IMR-90 (cell line): ENCODE results near the gene SRP9. TPM values are rescaled to one million over a fixed set of nuclear protein-coding genes. Genes with fewer than 3 reads are reported as not detected.
A peak's percentile ranks its signal among the peaks of the same experiment; 100 is the strongest.

Experiments
- ATAC-seq: fragments of 200-7000 bp; cut with Tn5 transposase; 2 replicates; pipeline ENCODE4 v1.9.1; 2020; ENCODE audit warnings: low read depth, mild to moderate bottlenecking, moderate library complexity
- BruUV-seq: library from RNA; stranded (reverse); fragments of 400-500 nt; replicated peaks from 2 replicates; lab custom pipeline; 2021; lab: Mats Ljungman, UMichigan
- CTCF ChIA-PET: fragments of 300-600 bp; formaldehyde crosslinking; extraction: SDS; loops from one replicate; lab custom pipeline; 2021; ENCODE audit warnings: antibody characterized with exemption; lab: Yijun Ruan, JAX
- POLR2A ChIA-PET: fragments of 300-600 bp; sonication (Branson Sonifier 250); formaldehyde crosslinking; loops from one replicate; lab custom pipeline; 2022; ENCODE audit warnings: antibody characterized with exemption; ENCODE audit not compliant: unreplicated experiment; lab: Charles Lee
- DNase-seq: peaks from one replicate; pipeline ENCODE4 v3.0.0; 2013
- H2AFZ ChIP-seq: replicated peaks from 2 replicates; pipeline ENCODE3; 2013; ENCODE audit warnings: low read length, mild to moderate bottlenecking; ENCODE audit not compliant: poor library complexity
- H2AK5ac ChIP-seq: 2 replicates; pipeline ENCODE4 v1.6.1; 2013; ENCODE audit warnings: low read depth, low read length, inconsistent platforms
- H2AK9ac ChIP-seq: replicated peaks from 2 replicates; pipeline ENCODE3; 2013; ENCODE audit warnings: mild to moderate bottlenecking, low read depth, low read length, moderate library complexity; ENCODE audit not compliant: poor library complexity
- H2BK120ac ChIP-seq: 2 replicates; pipeline ENCODE4 v1.6.1; 2013; ENCODE audit warnings: low read depth, low read length, inconsistent platforms
- H2BK15ac ChIP-seq: 3 replicates; pipeline ENCODE4 v1.6.1; 2013; ENCODE audit warnings: low read depth, low read length, inconsistent platforms
- H2BK20ac ChIP-seq: 2 replicates; pipeline ENCODE4 v1.6.1; 2013; ENCODE audit warnings: low read depth, mild to moderate bottlenecking, inconsistent platforms, low read length, moderate library complexity
- H2BK5ac ChIP-seq: 2 replicates; pipeline ENCODE4 v1.6.1; 2013; ENCODE audit warnings: mild to moderate bottlenecking, low read depth, low read length, inconsistent platforms; ENCODE audit not compliant: poor library complexity, severe bottlenecking
- H3K14ac ChIP-seq: replicated peaks from 2 replicates; pipeline ENCODE4 v1.6.1; 2013; ENCODE audit warnings: low read depth, low read length, inconsistent platforms
- H3K18ac ChIP-seq: 2 replicates; pipeline ENCODE4 v1.6.1; 2013; ENCODE audit warnings: low read depth, low read length, control low read depth
- H3K23ac ChIP-seq: 2 replicates; pipeline ENCODE4 v1.6.1; 2013; ENCODE audit warnings: low read depth, low read length, inconsistent platforms
- H3K27ac ChIP-seq: 2 replicates; pipeline ENCODE4 v1.5.1; 2013; ENCODE audit warnings: mild to moderate bottlenecking, control low read depth, low read length; ENCODE audit not compliant: insufficient read depth
- H3K27me3 ChIP-seq: 2 replicates; pipeline ENCODE4 v1.6.1; 2013; ENCODE audit warnings: low read length; ENCODE audit not compliant: control insufficient read depth, insufficient read depth
- H3K36me3 ChIP-seq: 2 replicates; pipeline ENCODE4 v1.6.1; 2013; ENCODE audit warnings: low read length, mixed read lengths; ENCODE audit not compliant: control insufficient read depth, insufficient read depth
- H3K4ac ChIP-seq: 2 replicates; pipeline ENCODE4 v1.6.1; 2013; ENCODE audit warnings: low read depth, low read length, inconsistent platforms
- H3K4me1 ChIP-seq: 2 replicates; pipeline ENCODE4 v1.6.1; 2013; ENCODE audit warnings: low read length, mixed read lengths; ENCODE audit not compliant: control insufficient read depth, insufficient read depth
- H3K4me2 ChIP-seq: 2 replicates; pipeline ENCODE4 v1.6.1; 2013; ENCODE audit warnings: low read depth, mild to moderate bottlenecking, control low read depth, low read length, moderate library complexity
- H3K4me3 ChIP-seq: 2 replicates; pipeline ENCODE4 v1.5.1; 2013; ENCODE audit warnings: low read depth, mild to moderate bottlenecking, control low read depth, low read length, moderate library complexity; ENCODE audit not compliant: insufficient read depth
- H3K56ac ChIP-seq: 2 replicates; pipeline ENCODE4 v1.6.1; 2013; ENCODE audit warnings: low read length, inconsistent platforms; ENCODE audit not compliant: insufficient read depth; ENCODE audit errors: extremely low read depth
- H3K79me1 ChIP-seq, 2 experiments: 2 replicates each; pipeline ENCODE4 v1.6.1; 2013; ENCODE audit warnings: low read length in 2 of 2, inconsistent platforms in 1 of 2, low read depth in 1 of 2
- H3K9ac ChIP-seq: 2 replicates; pipeline ENCODE4 v1.6.1; 2013; ENCODE audit warnings: low read depth, low read length, control low read depth
- H3K9me1 ChIP-seq: 2 replicates; pipeline ENCODE4 v1.6.1; 2013; ENCODE audit warnings: low read length, inconsistent platforms; ENCODE audit not compliant: insufficient read depth
- H3K9me3 ChIP-seq: 2 replicates; pipeline ENCODE4 v1.6.1; 2013; ENCODE audit warnings: low read length; ENCODE audit not compliant: control insufficient read depth, insufficient read depth
- H4K20me1 ChIP-seq: 2 replicates; pipeline ENCODE4 v1.6.1; 2013; ENCODE audit warnings: low read length, inconsistent platforms; ENCODE audit not compliant: insufficient read depth
- H4K5ac ChIP-seq: 2 replicates; pipeline ENCODE4 v1.6.1; 2013; ENCODE audit warnings: mild to moderate bottlenecking, low read depth, low read length, control low read depth
- H4K8ac ChIP-seq, 2 experiments: 2 replicates each; pipeline ENCODE4 v1.6.1; 2013; ENCODE audit warnings: low read depth in 2 of 2, low read length in 2 of 2, control low read depth in 1 of 2, inconsistent platforms in 1 of 2
- H4K91ac ChIP-seq: 2 replicates; pipeline ENCODE4 v1.6.1; 2013; ENCODE audit warnings: low read depth, low read length, inconsistent platforms; ENCODE audit not compliant: insufficient read depth
- CEBPB ChIP-seq: IDR thresholded peaks from 2 replicates; pipeline ENCODE4 v1.6.1; 2012; ENCODE audit warnings: low read depth, low read length, improper control_type of control experiment
- ELK1 ChIP-seq: fragments of 150-350 bp; IDR thresholded peaks from 2 replicates; pipeline ENCODE4 v1.6.1; 2016; ENCODE audit warnings: low read depth, mild to moderate bottlenecking, low read length, moderate library complexity, borderline replicate concordance
- MAFK ChIP-seq: IDR thresholded peaks from 2 replicates; pipeline ENCODE4 v1.6.1; 2012; ENCODE audit warnings: low read depth, low read length, improper control_type of control experiment
- MAZ ChIP-seq: IDR thresholded peaks from 2 replicates; pipeline ENCODE4 v1.6.1; 2012; ENCODE audit warnings: low read depth, mild to moderate bottlenecking, low read length, improper control_type of control experiment, moderate library complexity, borderline replicate concordance
- MXI1 ChIP-seq: IDR thresholded peaks from 2 replicates; pipeline ENCODE4 v1.6.1; 2012; ENCODE audit warnings: low read depth, mild to moderate bottlenecking, low read length, moderate library complexity, borderline replicate concordance
- WGBS, 2 experiments: methylation state at CpG; one replicate each; pipeline versions ENCODE4 v1.1.5 to v1.1.7; 2013; ENCODE audit warnings: missing lambda C conversion rate in 2 of 2; ENCODE audit not compliant: insufficient read length in 1 of 2; ENCODE audit errors: extremely low coverage in 2 of 2; 5-methylcytosine and 5-hydroxymethylcytosine counted together
- dilution Hi-C: fragments of 300-500 bp; cut with HindIII; formaldehyde crosslinking; loops from one replicate; pipeline ENCODE4 v1.14.3; 2018; ENCODE audit warnings: low sequenced_read_pairs; ENCODE audit not compliant: unreplicated experiment
- in situ Hi-C: fragments of 300-500 bp; cut with MboI; formaldehyde crosslinking; loops from 3 replicates; pipeline ENCODE4 v1.14.3; 2019; ENCODE audit warnings: low sequenced_read_pairs, inconsistent platforms, mixed read lengths
- intact Hi-C: fragments of 100-400 bp; cut with micrococcal nuclease; formaldehyde crosslinking; loops from 2 replicates; pipeline ENCODE4 v1.10.0; 2022
- polyA plus RNA-seq, 3 experiments: library from polyadenylated mRNA; depleted of rRNA; stranded (reverse); fragments of >200 nt; gene quantifications; 2 replicates each; pipeline ENCODE4 v1.2.3, GENCODE V29; 2012; ENCODE audit warnings: low replicate concordance in 1 of 3
- total RNA-seq: library from RNA; depleted of rRNA; stranded (reverse); fragments of >200 nt; gene quantifications from 2 replicates; pipeline ENCODE4 v1.2.3, GENCODE V29; 2012

The SRP9 gene
- total and polyA plus RNA-seq, 2 of the 4 experiments (the other 2 are of a cell fraction), result 230 to 295 TPM

GRCh38 chr1:225771661-225772322 lies 5.8 kb upstream of the SRP9 start:
- Histone ChIP-seq H3K36me3 (no peaks in the 10 kb centered on the region), H4K5ac (peak overlapping the region; percentile 62), H3K4ac (peak overlapping the region; percentile 54), H3K18ac (peak overlapping the region; percentile 10), H3K4me1 (peaks cover 20% of the 10 kb centered on the region), H3K9me3 (no peaks in the 10 kb centered on the region), H3K79me1 (peaks cover 0 to 6% of the 10 kb centered on the region in 2 experiments; a peak in 1 of 4 replicates), H3K14ac (peak overlapping the region; percentile 23; the same call in 1 of the 2 replicates), H2BK15ac (peak overlapping the region; percentile 1; the same call in 2 of the 3 replicates), H4K91ac (peak overlapping the region; percentile 62), H2BK20ac (peak overlapping the region; percentile 63), H2AK5ac (peak overlapping the region; percentile 38; the same call in 1 of the 2 replicates), H3K4me2 (no peak overlapping the region), H2AK9ac (no peak overlapping the region), H3K23ac (peak overlapping the region; percentile 41; the same call in 1 of the 2 replicates), H2BK5ac (peak overlapping the region; percentile 36), H3K9ac (0 out of 2 replicates have a peak overlapping the region, but pooled peaks have one; percentile 5), H2BK120ac (peak overlapping the region; percentile 76), H3K4me3 (no peak overlapping the region), H3K9me1 (peaks cover 14% of the 10 kb centered on the region), H3K27me3 (no peaks in the 10 kb centered on the region), H2AFZ (peak overlapping the region; percentile 5), H3K27ac (peak overlapping the region; percentile 20; the same call in 1 of the 2 replicates), H3K56ac (peak overlapping the region; percentile 13; the same call in 1 of the 2 replicates), H4K8ac (peak overlapping the region; percentile 14 to 70; a peak in 2 of 4 replicates), H4K20me1 (peaks cover 4% of the 10 kb centered on the region; the same call in 1 of the 2 replicates)
- in situ Hi-C loops (no loop called here), intact Hi-C loops (loop anchor here (1.0 to 5.0 kb wide), 7 partner anchors 74 to 296 kb away; partner anchors contain the start of gene ENAH), dilution Hi-C loops (no loop called here)
- POLR2A ChIA-PET, result interaction anchor here (1.4 kb wide), 1 partner anchor 116 kb away, joined by 3 read pairs; no protein-coding TSS in a partner anchor
- WGBS, 2 experiments, result no CpG with 5 or more reads among the region's 4 CpGs
- no peak for DNase-seq
- peak; percentile 7 for ATAC-seq
- no TSS peak for BruUV-seq
- CTCF ChIA-PET, result interaction anchor here (0.6 to 2.8 kb wide), 25 partner anchors 9 to 297 kb away, joined by 3 to 23 read pairs (median 4); partner anchors contain the start of gene ENAH
- TF ChIP-seq ELK1 (no peak), CEBPB (no peak; the same call in 1 of the 2 replicates), MAFK (no peak), MAZ (no peak), MXI1 (no peak)
